ENCODE measurements around the gene TPSB2. TPM values are rescaled to one million over a fixed set of nuclear protein-coding genes. Genes with fewer than 3 reads are reported as not detected.

The TPSB2 gene
- total and polyA plus RNA-seq, 4 donors, result 0.46 to 154 (median 52.2) TPM

GRCh38 chr16:1222553-1223354 is 7.2 kb downstream of the TPSB2 start:
- H3K36me3 ChIP-seq (ENCODE audit: control insufficient read depth in 4 of 4, insufficient read depth in 4 of 4, low read length in 4 of 4), result no peaks in the 10 kb centered on the region
- no peaks in the 10 kb centered on the region for H3K9me3 ChIP-seq (ENCODE audit: control insufficient read depth in 4 of 4, insufficient read depth in 3 of 4, low read length in 3 of 4)
- WGBS, 2 donors, result 76 to 78% methylated on average over 25 of the region's 25 CpGs
- no peak overlapping the region for H3K27ac ChIP-seq (ENCODE audit: low read depth in 1 of 2, low read length in 1 of 2)
- no peaks in the 10 kb centered on the region for H3K27me3 ChIP-seq (ENCODE audit: control insufficient read depth in 3 of 3, insufficient read depth in 3 of 3, low read length in 2 of 3)
- DNase-seq, result no peak
- H3K4me1 ChIP-seq (ENCODE audit: control insufficient read depth in 5 of 5, insufficient read depth in 5 of 5, low read length in 5 of 5), result no peaks in the 10 kb centered on the region
- no peak overlapping the region for H3K9ac ChIP-seq (ENCODE audit: insufficient read depth in 1 of 2, low read length in 2 of 2)
- no peak for TF ChIP-seq CTCF (IDR thresholded peaks at IDR 0.05; ENCODE audit: control extremely low read depth, extremely low read depth)
- no peak overlapping the region for H3K4me3 ChIP-seq
- no peak for ATAC-seq (ENCODE audit: insufficient read depth, low FRiP score)

- Histone ChIP-seq H3K9ac (ENCODE audit: insufficient read depth in 1 of 2, low read length in 2 of 2) (no peak overlapping the region), H3K9me3 (ENCODE audit: control insufficient read depth in 4 of 4, insufficient read depth in 3 of 4, low read length in 3 of 4) (no peaks in the 10 kb centered on the region), H3K27ac (ENCODE audit: low read depth in 1 of 2, low read length in 1 of 2) (no peak overlapping the region), H3K4me3 (no peak overlapping the region), H3K27me3 (ENCODE audit: control insufficient read depth in 3 of 3, insufficient read depth in 3 of 3, low read length in 2 of 3) (no peaks in the 10 kb centered on the region), H3K36me3 (ENCODE audit: control insufficient read depth in 4 of 4, insufficient read depth in 4 of 4, low read length in 4 of 4) (no peaks in the 10 kb centered on the region), H3K4me1 (ENCODE audit: control insufficient read depth in 5 of 5, insufficient read depth in 5 of 5, low read length in 5 of 5) (no peaks in the 10 kb centered on the region)
- WGBS, 2 donors, result 80 to 87% methylated on average over 39 to 40 of the region's 40 CpGs
- TF ChIP-seq CTCF (IDR thresholded peaks at IDR 0.05; ENCODE audit: control extremely low read depth, extremely low read depth), result no peak
- DNase-seq (no peak), ATAC-seq (ENCODE audit: insufficient read depth, low FRiP score) (no peak)
These were observed 8.1 kb downstream of the TPSB2 start for GRCh38 chr16:1221628-1222552.

GRCh38 chr16:1220841-1221627 is 8.9 kb downstream of the TPSB2 start:
- TF ChIP-seq CTCF (IDR thresholded peaks at IDR 0.05; ENCODE audit: control extremely low read depth, extremely low read depth), result no peak
- Histone ChIP-seq H3K9ac (ENCODE audit: insufficient read depth in 1 of 2, low read length in 2 of 2) (no peak overlapping the region), H3K4me1 (ENCODE audit: control insufficient read depth in 5 of 5, insufficient read depth in 5 of 5, low read length in 5 of 5) (no peaks in the 10 kb centered on the region), H3K27ac (ENCODE audit: low read depth in 1 of 2, low read length in 1 of 2) (no peak overlapping the region), H3K36me3 (ENCODE audit: control insufficient read depth in 4 of 4, insufficient read depth in 4 of 4, low read length in 4 of 4) (no peaks in the 10 kb centered on the region), H3K4me3 (no peak overlapping the region), H3K9me3 (ENCODE audit: control insufficient read depth in 4 of 4, insufficient read depth in 3 of 4, low read length in 3 of 4) (no peaks in the 10 kb centered on the region), H3K27me3 (ENCODE audit: control insufficient read depth in 3 of 3, insufficient read depth in 3 of 3, low read length in 2 of 3) (no peaks in the 10 kb centered on the region)
- 83 to 84% methylated on average over 48 of the region's 48 CpGs for WGBS, 2 donors
- DNase-seq (no peak), ATAC-seq (ENCODE audit: insufficient read depth, low FRiP score) (no peak)

All from lung (tissue), 12 donors.